Esophagus muscularis mucosa (tissue), 4 donors: ENCODE measurements around the gene PCDHGB3. TPM values are rescaled to one million over a fixed set of nuclear protein-coding genes. Genes with fewer than 3 reads are reported as not detected.

Experiments used
- DNase-seq: peaks from one replicate; pipeline ENCODE4 v3.0.0-alpha.2; 2017; ENCODE audit errors: extremely low spot score
- H3K27ac ChIP-seq, 4 donors: fragments of 200-600 bp; sonication (generic); replicated peaks in 1 of 4; 1 replicate in 3 of 4; 2 replicates in 1 of 4; pipeline ENCODE4 v1.5.1; 2016 to 2019; ENCODE audit warnings: mild to moderate bottlenecking in 1 of 4
- H3K27me3 ChIP-seq, 4 donors: fragments of 200-600 bp; sonication (generic); one replicate each; pipeline versions ENCODE4 v1.5.1 to v1.6.0; 2016 to 2019
- H3K36me3 ChIP-seq, 4 donors: fragments of 200-600 bp; sonication (generic); one replicate each; pipeline ENCODE4 v1.5.1; 2016 to 2019
- H3K4me1 ChIP-seq, 4 donors: fragments of 200-600 bp; sonication (generic); one replicate each; pipeline ENCODE4 v1.5.1; 2016 to 2019
- H3K4me3 ChIP-seq, 4 donors: fragments of 200-600 bp; sonication (generic); 1 replicate in 2 of 4; 2 replicates in 2 of 4; pipeline ENCODE4 v1.5.1; 2016 to 2019; ENCODE audit warnings: mild to moderate bottlenecking in 4 of 4, moderate library complexity in 1 of 4
- H3K9me3 ChIP-seq, 4 donors: fragments of 200-600 bp; sonication (generic); 1 replicate in 3 of 4; 2 replicates in 1 of 4; pipeline ENCODE4 v1.5.1; 2016 to 2019
- EP300 ChIP-seq: sonication (generic); formaldehyde crosslinking; IDR thresholded peaks from one replicate; pipeline ENCODE4 v1.6.1; 2017; ENCODE audit warnings: antibody characterized with exemption
- POLR2A ChIP-seq: fragments of 450-650 bp; IDR thresholded peaks from one replicate; pipeline ENCODE4 v1.6.1; 2017; ENCODE audit warnings: antibody characterized with exemption, moderate library complexity, mild to moderate bottlenecking, low read depth
- POLR2AphosphoS5 ChIP-seq, 2 donors: sonication (generic); formaldehyde crosslinking; IDR thresholded peaks; one replicate each; pipeline ENCODE4 v1.6.1; 2017; ENCODE audit warnings: antibody characterized with exemption in 2 of 2
- whole genome bisulfite sequencing: methylation state at CpG from one replicate; pipeline ENCODE4 v1.1.5; 2018; 5-methylcytosine and 5-hydroxymethylcytosine counted together
- intact Hi-C: fragments of 100-400 bp; cut with DNase I; formaldehyde crosslinking; loops from one replicate; pipeline ENCODE4 v1.15.1; 2023
- total RNA-seq, 4 donors: library from RNA; depleted of rRNA; stranded (reverse); fragments of >200 nt; gene quantifications; one replicate each; pipeline versions ENCODE4 v1.1.0 to v1.2.1, GENCODE V29; 2016
- TF ChIP-seq, protein P1 (sequence below), 3 experiments: fragments of 200-600 bp in 2 of 3; fragments of 450-650 bp in 1 of 3; sonication (generic) in 2 of 3; IDR thresholded peaks; one replicate each; pipeline ENCODE4 v1.5.1; 2017 to 2019; ENCODE audit warnings: antibody characterized with exemption in 3 of 3, mild to moderate bottlenecking in 2 of 3, moderate library complexity in 1 of 3

PCDHGB3 gene
- 1 to 10 TPM; 2.5 to 7.5 (median 3.8) TPM for total RNA-seq

DNA sequence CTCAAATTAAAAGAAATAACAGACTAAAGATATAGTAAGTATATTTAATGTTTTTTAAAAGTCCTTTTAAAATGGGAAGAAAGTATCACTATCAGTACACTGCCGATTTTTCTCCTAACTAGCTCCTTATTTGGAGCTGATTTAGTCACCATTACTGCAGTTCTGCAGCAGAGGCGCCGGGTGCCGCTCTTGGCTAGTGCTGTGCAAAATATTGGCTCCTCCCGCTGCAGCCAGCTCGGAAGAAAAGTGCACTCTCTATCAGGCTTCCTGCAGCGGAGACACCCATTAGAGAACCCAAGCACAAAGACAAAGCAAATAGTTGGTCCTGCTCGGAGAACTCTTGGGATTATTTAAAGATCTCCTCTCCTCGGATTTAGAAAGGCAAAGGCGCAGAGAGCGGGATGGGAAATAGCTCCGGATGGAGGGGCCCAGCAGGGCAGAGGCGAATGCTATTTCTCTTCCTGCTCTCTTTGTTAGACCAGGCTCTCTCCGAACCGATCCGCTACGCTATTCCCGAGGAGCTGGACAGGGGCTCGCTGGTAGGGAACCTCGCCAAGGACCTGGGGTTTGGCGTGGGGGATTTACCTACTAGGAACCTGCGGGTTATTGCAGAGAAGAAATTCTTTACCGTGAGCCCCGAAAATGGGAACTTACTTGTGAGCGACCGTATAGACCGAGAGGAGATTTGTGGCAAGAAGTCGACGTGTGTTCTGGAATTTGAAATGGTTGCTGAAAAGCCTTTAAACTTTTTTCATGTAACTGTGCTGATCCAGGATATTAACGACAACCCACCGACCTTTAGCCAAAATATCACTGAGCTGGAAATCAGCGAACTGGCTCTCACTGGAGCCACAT is at the start of gene PCDHGB3:
Gene PCDHGB3, plus strand, starts transcription at position 249 of the 855 bp plus-strand sequence. Its CDS starts 153 bp downstream, at position 402.
- Histone ChIP-seq H3K9me3 (peaks cover 18 to 100% (median 100%) of the 10 kb centered on the region in 4 donors), H3K4me1 (peaks cover 0 to 7% (median 0%) of the 10 kb centered on the region in 4 donors), H3K36me3 (no peaks in the 10 kb centered on the region), H3K27ac (no peak within 1 kb of the TSS), H3K27me3 (peaks cover 0 to 13% (median 0%) of the 10 kb centered on the region in 4 donors), H3K4me3 (peak within 1 kb of the TSS in 3 of 4 donors; percentile 6 to 40 (median 22))
- TF ChIP-seq POLR2AphosphoS5 (IDR thresholded peaks at IDR 0.05): no peak
- TF ChIP-seq, protein P1, sequence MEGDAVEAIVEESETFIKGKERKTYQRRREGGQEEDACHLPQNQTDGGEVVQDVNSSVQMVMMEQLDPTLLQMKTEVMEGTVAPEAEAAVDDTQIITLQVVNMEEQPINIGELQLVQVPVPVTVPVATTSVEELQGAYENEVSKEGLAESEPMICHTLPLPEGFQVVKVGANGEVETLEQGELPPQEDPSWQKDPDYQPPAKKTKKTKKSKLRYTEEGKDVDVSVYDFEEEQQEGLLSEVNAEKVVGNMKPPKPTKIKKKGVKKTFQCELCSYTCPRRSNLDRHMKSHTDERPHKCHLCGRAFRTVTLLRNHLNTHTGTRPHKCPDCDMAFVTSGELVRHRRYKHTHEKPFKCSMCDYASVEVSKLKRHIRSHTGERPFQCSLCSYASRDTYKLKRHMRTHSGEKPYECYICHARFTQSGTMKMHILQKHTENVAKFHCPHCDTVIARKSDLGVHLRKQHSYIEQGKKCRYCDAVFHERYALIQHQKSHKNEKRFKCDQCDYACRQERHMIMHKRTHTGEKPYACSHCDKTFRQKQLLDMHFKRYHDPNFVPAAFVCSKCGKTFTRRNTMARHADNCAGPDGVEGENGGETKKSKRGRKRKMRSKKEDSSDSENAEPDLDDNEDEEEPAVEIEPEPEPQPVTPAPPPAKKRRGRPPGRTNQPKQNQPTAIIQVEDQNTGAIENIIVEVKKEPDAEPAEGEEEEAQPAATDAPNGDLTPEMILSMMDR (IDR thresholded peaks at IDR 0.05): peak in 2 of 3 experiments; percentile 20 to 22
- TF ChIP-seq EP300: no peak
- TF ChIP-seq POLR2A: no peak
- intact Hi-C loops: no loop called here
- no peak for DNase-seq
- WGBS: 24% methylated on average over 32 of the region's 32 CpGs

DNA sequence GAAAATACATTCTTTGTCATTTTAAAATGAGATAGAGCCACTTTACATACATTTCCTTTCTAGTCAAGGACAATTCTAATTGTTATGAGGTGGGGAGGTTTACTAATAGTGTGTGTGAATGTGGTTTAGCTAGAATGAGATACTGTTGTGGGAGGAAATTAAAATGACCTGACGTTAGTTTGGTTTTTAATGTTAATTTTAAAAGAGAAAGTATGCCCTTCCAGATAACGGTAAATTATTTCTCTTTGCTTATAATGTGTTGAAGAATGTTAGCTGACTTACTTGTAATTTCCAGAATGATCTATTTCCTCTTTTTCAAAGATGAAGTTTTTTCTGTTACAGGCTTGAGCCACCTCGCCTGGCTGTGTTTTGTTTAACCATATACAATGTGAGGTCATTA is 47.8 kb upstream of the PCDHGB3 start:
- no peak for TF ChIP-seq EP300
- no peak for TF ChIP-seq POLR2A
- TF ChIP-seq, protein P1 (IDR thresholded peaks at IDR 0.05): no peak
- no peak for TF ChIP-seq POLR2AphosphoS5 (IDR thresholded peaks at IDR 0.05)
- Histone ChIP-seq H3K27me3 (no peaks in the 10 kb centered on the region), H3K9me3 (peaks cover 23 to 64% (median 42%) of the 10 kb centered on the region in 4 donors), H3K27ac (no peak overlapping the region), H3K4me1 (peaks cover 4 to 21% (median 9%) of the 10 kb centered on the region in 4 donors), H3K4me3 (no peak overlapping the region), H3K36me3 (peaks cover 17 to 26% (median 23%) of the 10 kb centered on the region in 4 donors)
- intact Hi-C loops: loop anchor here (5.0 kb wide), 1 partner anchor 235 kb away; no protein-coding TSS in a partner anchor
- WGBS: 94% methylated on average over 3 of the region's 3 CpGs
- DNase-seq: no peak

DNA sequence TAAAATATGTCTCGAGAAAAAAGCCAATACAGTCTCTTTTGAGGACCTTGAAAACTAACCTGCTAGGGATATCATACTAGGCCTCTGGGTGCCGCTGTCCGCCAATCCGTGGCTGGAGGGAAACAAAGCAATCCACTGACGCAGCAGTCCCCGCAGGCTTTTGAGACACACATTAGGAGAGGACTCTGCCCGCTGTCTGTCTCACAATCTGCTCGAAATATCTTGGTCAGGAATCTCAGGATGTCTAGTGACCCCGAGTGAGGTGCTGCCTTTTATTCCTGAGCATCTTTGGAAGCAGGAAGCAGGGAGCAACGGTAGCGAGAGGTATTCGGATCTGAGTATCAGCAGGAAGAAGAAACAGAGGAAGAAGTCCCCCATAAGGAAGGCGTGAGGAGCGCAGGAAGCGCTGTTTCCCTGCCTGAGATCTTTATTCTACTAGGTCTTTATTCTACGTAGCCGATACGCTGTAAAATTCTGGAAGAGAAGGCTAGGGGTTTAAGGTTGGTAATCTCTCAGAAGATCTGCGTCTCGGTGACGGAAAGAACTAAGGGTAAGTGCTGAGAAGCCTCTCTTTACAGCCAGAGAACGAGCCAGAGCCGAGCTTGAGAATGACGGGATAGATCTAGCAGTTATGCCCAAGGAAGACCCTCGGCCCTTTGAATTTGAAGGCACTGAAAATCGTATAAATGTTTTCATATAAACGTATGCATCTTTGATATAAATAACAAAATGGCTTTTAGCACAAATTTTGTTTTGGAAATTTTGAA is 43.8 kb upstream of the PCDHGB3 start:
- WGBS: 9% methylated on average over 25 of the region's 27 CpGs
- Histone ChIP-seq H3K4me3 (peak overlapping the region; percentile 39 to 55 (median 48)), H3K27ac (peak overlapping the region; percentile 29 to 68 (median 62)), H3K36me3 (no peaks in the 10 kb centered on the region), H3K4me1 (peaks cover 0 to 13% (median 6%) of the 10 kb centered on the region in 4 donors), H3K9me3 (peaks cover 0 to 70% (median 45%) of the 10 kb centered on the region in 4 donors), H3K27me3 (peaks cover 0 to 2% (median 0%) of the 10 kb centered on the region in 4 donors)
- intact Hi-C loops: no loop called here
- DNase-seq: no peak
- no peak for TF ChIP-seq POLR2A
- TF ChIP-seq, protein P1 (IDR thresholded peaks at IDR 0.05): peak; percentile 38 to 61 (median 56)
- TF ChIP-seq POLR2AphosphoS5 (IDR thresholded peaks at IDR 0.05): peak in 1 of 2 donors; percentile 59

GRCh38 chr5:141328231-141328630 is 41.8 kb upstream of the PCDHGB3 start:
- Histone ChIP-seq H3K27ac (no peak overlapping the region), H3K4me3 (no peak overlapping the region), H3K4me1 (peaks cover 0 to 11% (median 3%) of the 10 kb centered on the region in 4 donors), H3K36me3 (no peaks in the 10 kb centered on the region), H3K9me3 (peaks cover 0 to 79% (median 64%) of the 10 kb centered on the region in 4 donors), H3K27me3 (peaks cover 0 to 17% (median 0%) of the 10 kb centered on the region in 4 donors)
- no peak for DNase-seq
- intact Hi-C loops: no loop called here
- TF ChIP-seq POLR2A: no peak
- 85% methylated on average over 8 of the region's 8 CpGs for WGBS
